Neural cell (in vitro differentiated cells): ENCODE results near the gene C10orf90. TPM values are rescaled to one million over a fixed set of nuclear protein-coding genes. Genes with fewer than 3 reads are reported as not detected.

Source experiments
- H2AFZ ChIP-seq: fragments of 200-600, 300-800 bp; sonication (generic), shearing (Covaris generic); 2 replicates; pipeline ENCODE4 v1.6.0; 2014; ENCODE audit warnings: low read depth, mild to moderate bottlenecking, antibody characterized with exemption, low read length, moderate library complexity
- H3F3A ChIP-seq: fragments of 200-600 bp; shearing (Covaris generic); 2 replicates; pipeline ENCODE4 v1.6.1; 2016; ENCODE audit warnings: mild to moderate bottlenecking, moderate library complexity, mixed read lengths, antibody characterized with exemption, low read length; ENCODE audit not compliant: insufficient read depth, poor library complexity, severe bottlenecking
- H3K27ac ChIP-seq: fragments of 200-600, 300-800 bp; sonication (generic), shearing (Covaris generic); 2 replicates; pipeline ENCODE4 v1.5.1; 2014; ENCODE audit warnings: mild to moderate bottlenecking, low read length, moderate library complexity
- H3K27me3 ChIP-seq: fragments of 300-800, 200-600 bp; sonication (generic), shearing (Covaris generic); 2 replicates; pipeline ENCODE4 v1.6.0; 2014; ENCODE audit warnings: mild to moderate bottlenecking, low read depth, low read length, moderate library complexity; ENCODE audit not compliant: insufficient read depth
- H3K36me3 ChIP-seq: fragments of 300-800, 200-600 bp; sonication (generic), shearing (Covaris generic); 2 replicates; pipeline ENCODE4 v1.5.1; 2014; ENCODE audit warnings: mild to moderate bottlenecking, antibody characterized with exemption, low read length, moderate library complexity; ENCODE audit not compliant: insufficient read depth
- H3K4me2 ChIP-seq: fragments of 300-800, 200-600 bp; sonication (generic), shearing (Covaris generic); 2 replicates; pipeline ENCODE4 v1.6.0; 2014; ENCODE audit warnings: mild to moderate bottlenecking, low read length
- H3K4me3 ChIP-seq: fragments of 300-800, 200-600 bp; sonication (generic), shearing (Covaris generic); 2 replicates; pipeline ENCODE4 v1.5.1; 2014; ENCODE audit warnings: mild to moderate bottlenecking, low read length, moderate library complexity
- H3K79me2 ChIP-seq: fragments of 200-600 bp; shearing (Covaris generic); replicated peaks from 2 replicates; pipeline ENCODE4 v1.6.0; 2014; ENCODE audit warnings: mild to moderate bottlenecking, low read length, moderate library complexity; ENCODE audit not compliant: insufficient read depth
- H3K9ac ChIP-seq: fragments of 300-800, 200-600 bp; sonication (generic), shearing (Covaris generic); 2 replicates; pipeline ENCODE4 v1.6.1; 2016; ENCODE audit warnings: mild to moderate bottlenecking, low read length, mixed read lengths
- H3K9me2 ChIP-seq: fragments of 200-600 bp; shearing (Covaris generic); 2 replicates; pipeline ENCODE4 v1.6.1; 2016; ENCODE audit warnings: mild to moderate bottlenecking, low read length, mixed read lengths; ENCODE audit not compliant: insufficient read depth
- H3K9me3 ChIP-seq: fragments of 200-600, 300-800 bp; sonication (generic), shearing (Covaris generic); 2 replicates; pipeline ENCODE4 v1.6.1; 2016; ENCODE audit warnings: mild to moderate bottlenecking, mixed run types, low read length, moderate library complexity, mixed read lengths
- H4K20me1 ChIP-seq: fragments of 200-600 bp; shearing (Covaris generic); 2 replicates; pipeline ENCODE4 v1.6.1; 2016; ENCODE audit warnings: mild to moderate bottlenecking, mixed run types; ENCODE audit not compliant: insufficient read depth
- EZH2 ChIP-seq: fragments of 200-600, 300-800 bp; shearing (Covaris generic), sonication (generic); IDR thresholded peaks from 2 replicates; pipeline ENCODE4 v1.6.1; 2014; ENCODE audit warnings: antibody characterized with exemption, low read length, borderline replicate concordance, mild to moderate bottlenecking; ENCODE audit not compliant: insufficient read depth, poor library complexity, severe bottlenecking
- POLR2AphosphoS5 ChIP-seq: IDR thresholded peaks from 2 replicates; pipeline ENCODE4 v1.6.1; 2012
- RAD21 ChIP-seq: fragments of 450-650 bp; conservative IDR thresholded peaks from 2 replicates; pipeline ENCODE4 v1.6.1; 2014; ENCODE audit warnings: antibody characterized with exemption, mild to moderate bottlenecking, moderate library complexity
- SMC3 ChIP-seq: fragments of 450-650 bp; conservative IDR thresholded peaks from 2 replicates; pipeline ENCODE4 v1.6.1; 2014; ENCODE audit warnings: antibody characterized with exemption, mild to moderate bottlenecking, moderate library complexity; ENCODE audit not compliant: poor library complexity
- TAF1 ChIP-seq: IDR thresholded peaks from 2 replicates; pipeline ENCODE4 v1.6.1; 2012; ENCODE audit warnings: low read depth
- polyA plus RNA-seq: library from polyadenylated mRNA; depleted of rRNA; stranded (reverse); fragments of >200 nt; gene quantifications from 2 replicates; pipeline ENCODE4 v1.2.3, GENCODE V29; 2014
- TF ChIP-seq, protein P1 (sequence below): IDR thresholded peaks from 2 replicates; pipeline ENCODE4 v1.6.1; 2012; ENCODE audit warnings: borderline replicate concordance
- TF ChIP-seq, protein P2 (sequence below): fragments of 450-650 bp; IDR thresholded peaks from 2 replicates; pipeline ENCODE4 v1.5.1; 2014; ENCODE audit warnings: antibody characterized with exemption, mild to moderate bottlenecking, moderate library complexity; ENCODE audit not compliant: poor library complexity, severe bottlenecking

C10orf90 gene
- polyA plus RNA-seq, 1 donor from 2014 or later, result not detected

GRCh38 chr10:126658928-126659327 is 11.6 kb downstream of the C10orf90 start:
- Histone ChIP-seq H3F3A (no peaks in the 10 kb centered on the region), H3K4me3 (no peak overlapping the region), H4K20me1 (no peaks in the 10 kb centered on the region), H3K79me2 (no peaks in the 10 kb centered on the region), H3K27me3 (no peaks in the 10 kb centered on the region), H3K36me3 (no peaks in the 10 kb centered on the region), H3K9ac (no peak overlapping the region), H3K27ac (no peak overlapping the region), H2AFZ (no peak overlapping the region), H3K9me3 (no peaks in the 10 kb centered on the region), H3K4me2 (no peak overlapping the region), H3K9me2 (no peaks in the 10 kb centered on the region)
- TF ChIP-seq, protein P1, sequence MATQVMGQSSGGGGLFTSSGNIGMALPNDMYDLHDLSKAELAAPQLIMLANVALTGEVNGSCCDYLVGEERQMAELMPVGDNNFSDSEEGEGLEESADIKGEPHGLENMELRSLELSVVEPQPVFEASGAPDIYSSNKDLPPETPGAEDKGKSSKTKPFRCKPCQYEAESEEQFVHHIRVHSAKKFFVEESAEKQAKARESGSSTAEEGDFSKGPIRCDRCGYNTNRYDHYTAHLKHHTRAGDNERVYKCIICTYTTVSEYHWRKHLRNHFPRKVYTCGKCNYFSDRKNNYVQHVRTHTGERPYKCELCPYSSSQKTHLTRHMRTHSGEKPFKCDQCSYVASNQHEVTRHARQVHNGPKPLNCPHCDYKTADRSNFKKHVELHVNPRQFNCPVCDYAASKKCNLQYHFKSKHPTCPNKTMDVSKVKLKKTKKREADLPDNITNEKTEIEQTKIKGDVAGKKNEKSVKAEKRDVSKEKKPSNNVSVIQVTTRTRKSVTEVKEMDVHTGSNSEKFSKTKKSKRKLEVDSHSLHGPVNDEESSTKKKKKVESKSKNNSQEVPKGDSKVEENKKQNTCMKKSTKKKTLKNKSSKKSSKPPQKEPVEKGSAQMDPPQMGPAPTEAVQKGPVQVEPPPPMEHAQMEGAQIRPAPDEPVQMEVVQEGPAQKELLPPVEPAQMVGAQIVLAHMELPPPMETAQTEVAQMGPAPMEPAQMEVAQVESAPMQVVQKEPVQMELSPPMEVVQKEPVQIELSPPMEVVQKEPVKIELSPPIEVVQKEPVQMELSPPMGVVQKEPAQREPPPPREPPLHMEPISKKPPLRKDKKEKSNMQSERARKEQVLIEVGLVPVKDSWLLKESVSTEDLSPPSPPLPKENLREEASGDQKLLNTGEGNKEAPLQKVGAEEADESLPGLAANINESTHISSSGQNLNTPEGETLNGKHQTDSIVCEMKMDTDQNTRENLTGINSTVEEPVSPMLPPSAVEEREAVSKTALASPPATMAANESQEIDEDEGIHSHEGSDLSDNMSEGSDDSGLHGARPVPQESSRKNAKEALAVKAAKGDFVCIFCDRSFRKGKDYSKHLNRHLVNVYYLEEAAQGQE, result no peak
- TF ChIP-seq TAF1, result no peak
- no peak for TF ChIP-seq SMC3
- TF ChIP-seq, protein P2, sequence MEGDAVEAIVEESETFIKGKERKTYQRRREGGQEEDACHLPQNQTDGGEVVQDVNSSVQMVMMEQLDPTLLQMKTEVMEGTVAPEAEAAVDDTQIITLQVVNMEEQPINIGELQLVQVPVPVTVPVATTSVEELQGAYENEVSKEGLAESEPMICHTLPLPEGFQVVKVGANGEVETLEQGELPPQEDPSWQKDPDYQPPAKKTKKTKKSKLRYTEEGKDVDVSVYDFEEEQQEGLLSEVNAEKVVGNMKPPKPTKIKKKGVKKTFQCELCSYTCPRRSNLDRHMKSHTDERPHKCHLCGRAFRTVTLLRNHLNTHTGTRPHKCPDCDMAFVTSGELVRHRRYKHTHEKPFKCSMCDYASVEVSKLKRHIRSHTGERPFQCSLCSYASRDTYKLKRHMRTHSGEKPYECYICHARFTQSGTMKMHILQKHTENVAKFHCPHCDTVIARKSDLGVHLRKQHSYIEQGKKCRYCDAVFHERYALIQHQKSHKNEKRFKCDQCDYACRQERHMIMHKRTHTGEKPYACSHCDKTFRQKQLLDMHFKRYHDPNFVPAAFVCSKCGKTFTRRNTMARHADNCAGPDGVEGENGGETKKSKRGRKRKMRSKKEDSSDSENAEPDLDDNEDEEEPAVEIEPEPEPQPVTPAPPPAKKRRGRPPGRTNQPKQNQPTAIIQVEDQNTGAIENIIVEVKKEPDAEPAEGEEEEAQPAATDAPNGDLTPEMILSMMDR, result no peak

GRCh38 chr10:126654579-126654978 is 15.9 kb downstream of the C10orf90 start:
- no peaks in the 10 kb centered on the region for H4K20me1 ChIP-seq
- no peaks in the 10 kb centered on the region for H3K27me3 ChIP-seq
- H3K9me3 ChIP-seq, result no peaks in the 10 kb centered on the region
- H3K4me3 ChIP-seq, result no peak overlapping the region
- no peak overlapping the region for H3K27ac ChIP-seq
- H3K36me3 ChIP-seq, result no peaks in the 10 kb centered on the region
- no peak overlapping the region for H2AFZ ChIP-seq
- H3K9me2 ChIP-seq, result no peaks in the 10 kb centered on the region
- H3K4me2 ChIP-seq, result no peak overlapping the region
- no peak overlapping the region for H3K9ac ChIP-seq
- TF ChIP-seq POLR2AphosphoS5, result no peak
- no peaks in the 10 kb centered on the region for H3K79me2 ChIP-seq
- no peaks in the 10 kb centered on the region for H3F3A ChIP-seq

- Histone ChIP-seq H3K36me3 (no peaks in the 10 kb centered on the region), H3K27me3 (no peaks in the 10 kb centered on the region), H3F3A (no peaks in the 10 kb centered on the region), H3K27ac (no peak overlapping the region), H2AFZ (no peak overlapping the region), H3K4me3 (no peak overlapping the region), H3K79me2 (no peaks in the 10 kb centered on the region), H3K9me3 (no peaks in the 10 kb centered on the region), H3K9ac (no peak overlapping the region), H4K20me1 (no peaks in the 10 kb centered on the region), H3K9me2 (no peaks in the 10 kb centered on the region), H3K4me2 (no peak overlapping the region)
- TF ChIP-seq EZH2, result no peak
- TF ChIP-seq, protein P2, result no peak
- no peak for TF ChIP-seq RAD21
Measured at GRCh38 chr10:126651467-126651866, 19.0 kb downstream of the C10orf90 start.
